Endothelial cell of umbilical vein (primary cell): ENCODE measurements around the gene SYNE1. TPM values are rescaled to one million over a fixed set of nuclear protein-coding genes. Genes with fewer than 3 reads are reported as not detected.

ENCODE experiments used
- BruUV-seq: library from RNA; stranded (reverse); fragments of 400-500 nt; replicated peaks from 2 replicates; lab custom pipeline; 2021; lab: Mats Ljungman, UMichigan
- CTCF ChIA-PET: fragments of 300-600, 350-600 bp; sonication (Branson Sonifier 250); formaldehyde crosslinking; loops from one replicate; lab custom pipeline; 2021; ENCODE audit warnings: antibody characterized with exemption, inconsistent platforms; lab: Charles Lee
- POLR2A ChIA-PET: fragments of 300-600, 350-600 bp; sonication (Branson Sonifier 250); formaldehyde crosslinking; loops from one replicate; lab custom pipeline; 2021; ENCODE audit warnings: antibody characterized with exemption, inconsistent platforms; lab: Charles Lee
- DNase-seq: peaks from one replicate; pipeline ENCODE4 v3.0.0-alpha.2; 2011; ENCODE audit warnings: low read depth, low spot score
- FAIRE-seq: peaks from 2 replicates; lab custom pipeline; 2011; peaks lifted over from hg19 to GRCh38; lab: Jason Lieb, UNC
- H2AFZ ChIP-seq: 2 replicates; pipeline ENCODE4 v1.6.0; 2012; ENCODE audit warnings: low read depth, low read length, control low read depth, inconsistent platforms
- H3K27ac ChIP-seq: 2 replicates; pipeline ENCODE4 v1.5.1; 2011; ENCODE audit warnings: low read depth, mild to moderate bottlenecking, control low read depth, low read length, moderate library complexity; ENCODE audit not compliant: insufficient read depth
- H3K27me3 ChIP-seq, 2 experiments: 2 replicates each; pipeline versions ENCODE4 v1.6.0 to v1.6.1; 2011; ENCODE audit warnings: low read length in 2 of 2, mixed read lengths in 1 of 2; ENCODE audit not compliant: control insufficient read depth in 2 of 2, insufficient read depth in 2 of 2
- H3K36me3 ChIP-seq, 2 experiments: 2 replicates in 1 of 2; 3 replicates in 1 of 2; pipeline ENCODE4 v1.5.1; 2011; ENCODE audit warnings: low read length in 2 of 2, mild to moderate bottlenecking in 1 of 2, moderate library complexity in 1 of 2; ENCODE audit not compliant: control insufficient read depth in 2 of 2, insufficient read depth in 2 of 2; ENCODE audit errors: extremely low read depth in 1 of 2
- H3K4me1 ChIP-seq: 3 replicates; pipeline ENCODE4 v1.5.1; 2011; ENCODE audit warnings: mild to moderate bottlenecking, low read length; ENCODE audit not compliant: control insufficient read depth, insufficient read depth; ENCODE audit errors: extremely low read depth
- H3K4me2 ChIP-seq: 2 replicates; pipeline ENCODE4 v1.6.1; 2011; ENCODE audit warnings: low read length, control low read depth, mixed read lengths; ENCODE audit not compliant: insufficient read depth
- H3K4me3 ChIP-seq, 3 experiments: fragments of 200-600 bp in 1 of 3; sonication (generic), shearing (Covaris generic) in 1 of 3; replicated peaks in 1 of 3; 2 replicates each; pipeline ENCODE4 v1.5.1; 2011 to 2016; ENCODE audit warnings: control low read depth in 3 of 3, low read length in 3 of 3, mild to moderate bottlenecking in 2 of 3, inconsistent platforms in 1 of 3, low read depth in 1 of 3, moderate library complexity in 1 of 3; ENCODE audit not compliant: insufficient read depth in 1 of 3
- H3K79me2 ChIP-seq: 2 replicates; pipeline ENCODE4 v1.6.0; 2012; ENCODE audit warnings: low read length, inconsistent platforms; ENCODE audit not compliant: control insufficient read depth, insufficient read depth
- H3K9ac ChIP-seq: replicated peaks from 2 replicates; pipeline ENCODE3; 2011; ENCODE audit warnings: low read length, control low read depth; ENCODE audit not compliant: insufficient read depth; ENCODE audit errors: extremely low read depth
- H3K9me1 ChIP-seq: replicated peaks from 3 replicates; pipeline ENCODE4 v1.6.0; 2011; ENCODE audit warnings: mild to moderate bottlenecking, low read length; ENCODE audit not compliant: control insufficient read depth, insufficient read depth; ENCODE audit errors: extremely low read depth
- H3K9me3 ChIP-seq: replicated peaks from 2 replicates; pipeline ENCODE4 v1.5.1; 2012; ENCODE audit warnings: low read length, inconsistent platforms; ENCODE audit not compliant: control insufficient read depth, insufficient read depth
- H4K20me1 ChIP-seq: replicated peaks from 2 replicates; pipeline ENCODE3; 2011; ENCODE audit warnings: mild to moderate bottlenecking, low read length; ENCODE audit not compliant: control insufficient read depth, insufficient read depth; ENCODE audit errors: extremely low read depth
- CTCF ChIP-seq, 2 donors: IDR thresholded peaks; 1 replicate in 1 of 2; 2 replicates in 1 of 2; pipeline ENCODE4 v1.5.1; 2011; ENCODE audit warnings: low read length in 2 of 2, mild to moderate bottlenecking in 2 of 2, moderate library complexity in 2 of 2, control low read depth in 1 of 2, inconsistent platforms in 1 of 2, low read depth in 1 of 2; ENCODE audit not compliant: insufficient read depth in 1 of 2; ENCODE audit errors: extremely low read depth in 1 of 2
- EZH2 ChIP-seq: IDR thresholded peaks from 2 replicates; pipeline ENCODE4 v1.6.1; 2012; ENCODE audit warnings: borderline replicate concordance, low read depth, mild to moderate bottlenecking, moderate library complexity, low read length, inconsistent platforms; ENCODE audit not compliant: severe bottlenecking
- FOS ChIP-seq: IDR thresholded peaks from 2 replicates; pipeline ENCODE4 v1.6.1; 2011; ENCODE audit warnings: mild to moderate bottlenecking, low read length, moderate library complexity, borderline replicate concordance; ENCODE audit not compliant: insufficient read depth
- GATA2 ChIP-seq: IDR thresholded peaks from 2 replicates; pipeline ENCODE4 v1.7.0; 2011; ENCODE audit warnings: low read depth, mild to moderate bottlenecking, moderate library complexity, mixed read lengths, low read length; ENCODE audit not compliant: insufficient read length, insufficient read depth
- JUN ChIP-seq: IDR thresholded peaks from 2 replicates; pipeline ENCODE4 v1.6.1; 2011; ENCODE audit warnings: borderline replicate concordance, low read depth; ENCODE audit not compliant: insufficient read length, insufficient read depth
- MAX ChIP-seq: IDR thresholded peaks from 2 replicates; pipeline ENCODE4 v1.6.1; 2011; ENCODE audit not compliant: insufficient read depth, insufficient read length
- MYC ChIP-seq: IDR thresholded peaks from one replicate; pipeline ENCODE4 v1.6.1; 2011; ENCODE audit warnings: mild to moderate bottlenecking, low read depth, low read length
- POLR2A ChIP-seq: IDR thresholded peaks from 2 replicates; pipeline ENCODE4 v1.6.1; 2012; ENCODE audit warnings: low read depth, mild to moderate bottlenecking, control low read depth, low read length
- POLR2AphosphoS5 ChIP-seq: IDR thresholded peaks from 2 replicates; pipeline ENCODE4 v1.6.1; 2012; ENCODE audit warnings: low read depth, mild to moderate bottlenecking, control low read depth, low read length, moderate library complexity; ENCODE audit not compliant: insufficient read depth
- dilution Hi-C: fragments of 300-500 bp; cut with MboI; formaldehyde crosslinking; loops from one replicate; pipeline ENCODE4 v1.15.0; 2019; ENCODE audit warnings: low sequenced_read_pairs; ENCODE audit not compliant: extremely low pct_ligation_motif_present
- intact Hi-C: fragments of 100-400 bp; cut with micrococcal nuclease; formaldehyde crosslinking; loops from one replicate; pipeline ENCODE4 v1.10.0; 2022
- polyA plus RNA-seq, 4 experiments: library from polyadenylated mRNA; depleted of rRNA in 3 of 4; stranded (reverse) in 3 of 4; unstranded in 1 of 4; fragments of >200 nt; gene quantifications; 2 replicates each; pipeline versions ENCODE4 v1.2.1 to v1.2.3, GENCODE V29; 2011 to 2012; ENCODE audit warnings: missing spikeins in 1 of 4
- total RNA-seq: library from RNA; stranded (reverse); gene quantifications from 2 replicates; pipeline ENCODE4 v1.2.3, GENCODE V29; 2021

The SYNE1 gene
- total and polyA plus RNA-seq, 2 donors (not counting 3 experiments of a cell fraction or from before 2014, with no cell fraction given), result 26.5 to 52.3 TPM

- Histone ChIP-seq H3K79me2 (no peaks in the 10 kb centered on the region), H3K9me1 (no peaks in the 10 kb centered on the region), H3K27me3 (no peaks in the 10 kb centered on the region), H3K27ac (peak overlapping the region; percentile 84), H3K36me3 (no peaks in the 10 kb centered on the region), H3K4me2 (peak overlapping the region; percentile 97), H2AFZ (peak overlapping the region; percentile 93), H3K4me3 (peak overlapping the region; percentile 76 to 97 (median 93)), H3K4me1 (peaks cover 22% of the 10 kb centered on the region), H3K9ac (peak overlapping the region; percentile 96), H3K9me3 (no peaks in the 10 kb centered on the region), H4K20me1 (no peaks in the 10 kb centered on the region)
- DNase-seq (no peak), FAIRE-seq (no peak)
- ChIA-PET CTCF (interaction anchor here (0.6 to 3.2 kb wide), 32 partner anchors 8 to 864 kb away, joined by 3 to 152 read pairs (median 5); no protein-coding TSS in a partner anchor), POLR2A (interaction anchor here (0.6 to 1.8 kb wide), 4 partner anchors 15 to 338 kb away, joined by 3 to 5 read pairs (median 4); no protein-coding TSS in a partner anchor)
- TF ChIP-seq POLR2A, result no peak
- TF ChIP-seq CTCF (IDR thresholded peaks at IDR 0.05; ENCODE audit: extremely low read depth in 1 of 2, insufficient read depth in 1 of 2, low read depth in 1 of 2, low read length in 2 of 2), result no peak
- no peak for TF ChIP-seq JUN
- TF ChIP-seq GATA2, result no peak
- no peak for TF ChIP-seq POLR2AphosphoS5
- no peak for TF ChIP-seq EZH2
- no peak for TF ChIP-seq MYC
- TF ChIP-seq MAX, result no peak
- TF ChIP-seq FOS, result no peak
- intact Hi-C loops (loop anchor here (2.0 to 10.0 kb wide), 4 partner anchors 370 to 704 kb away; partner anchors contain the start of gene MTRF1L), dilution Hi-C loops (no loop called here)
- TSS peak; percentile 53 for BruUV-seq
Measured at GRCh38 chr6:152301021-152301764, 336.0 kb downstream of the SYNE1 start.
